Measurements from ENCODE around the gene HOATZ. TPM values are rescaled to one million over a fixed set of nuclear protein-coding genes. Genes with fewer than 3 reads are reported as not detected.

HOATZ gene
- total RNA-seq, 1 experiment from 2014 or later: not detected

GRCh38 chr11:111531136-111531535 lies 16.6 kb downstream of the HOATZ start:
- no peaks in the 10 kb centered on the region for H4K20me1 ChIP-seq (ENCODE audit: insufficient read depth)
- intact Hi-C loops (cut with micrococcal nuclease): no loop called here
- DNase-seq (ENCODE audit: low read depth, low spot score) (no peak), ATAC-seq (no peak)
- POLR2A ChIA-PET: no interaction called here
- no peaks in the 10 kb centered on the region; the same call in 1 of the 2 replicates for H3K27me3 ChIP-seq (ENCODE audit: insufficient read depth, low read length)
- H2AFZ ChIP-seq (ENCODE audit: low read depth, low read length, poor library complexity, severe bottlenecking): peak overlapping the region; percentile 23
- CTCF ChIA-PET: no interaction called here
- H3K27ac ChIP-seq (ENCODE audit: low read depth, low read length): no peak overlapping the region
- H3K9me2 ChIP-seq (ENCODE audit: insufficient read depth): no peaks in the 10 kb centered on the region
- H3K4me3 ChIP-seq (replicated peaks in 1 of 2; ENCODE audit: low read depth in 1 of 2, low read length in 2 of 2): no peak overlapping the region
- H3K9ac ChIP-seq (ENCODE audit: low read length): no peak overlapping the region
- TF ChIP-seq POLR2A (IDR thresholded peaks at IDR 0.05; ENCODE audit: borderline replicate concordance, extremely low read depth, insufficient read depth, insufficient read length) (no peak), ELF1 (IDR thresholded peaks at IDR 0.05; ENCODE audit: borderline replicate concordance, low read depth) (no peak)
- peaks cover 0 to 20% of the 10 kb centered on the region in 2 experiments; a peak in 2 of 4 replicates for H3K4me1 ChIP-seq (ENCODE audit: control insufficient read depth in 1 of 2, insufficient read depth in 2 of 2, low read length in 2 of 2)
- no TSS peak for BruUV-seq (replicated peaks)
- RAD21 ChIA-PET (ENCODE audit: low non-redundant PET in 1 of 2, low total read pairs in 2 of 2, uncharacterized antibody in 2 of 2, unreplicated experiment in 2 of 2): no interaction called here
- H3K9me3 ChIP-seq (ENCODE audit: control insufficient read depth in 1 of 2, insufficient read depth in 1 of 2, low read depth in 1 of 2, low read length in 2 of 2): no peaks in the 10 kb centered on the region
- no peaks in the 10 kb centered on the region for H3K79me2 ChIP-seq (ENCODE audit: insufficient read depth, low read length)
- H3K36me3 ChIP-seq (ENCODE audit: control insufficient read depth in 1 of 2, insufficient read depth in 2 of 2, low read length in 2 of 2): no peaks in the 10 kb centered on the region
- no peak overlapping the region for H3K4me2 ChIP-seq (ENCODE audit: low read length)

GRCh38 chr11:111531687-111532364 lies 17.2 kb downstream of the HOATZ start:
- H3K36me3 ChIP-seq (ENCODE audit: control insufficient read depth in 1 of 2, insufficient read depth in 2 of 2, low read length in 2 of 2): no peaks in the 10 kb centered on the region
- no TSS peak for BruUV-seq (replicated peaks)
- POLR2A ChIA-PET: no interaction called here
- H3K9me2 ChIP-seq (ENCODE audit: insufficient read depth): no peaks in the 10 kb centered on the region
- H3K27ac ChIP-seq (ENCODE audit: low read depth, low read length): no peak overlapping the region
- H3K27me3 ChIP-seq (ENCODE audit: insufficient read depth, low read length): no peaks in the 10 kb centered on the region; the same call in 1 of the 2 replicates
- H3K79me2 ChIP-seq (ENCODE audit: insufficient read depth, low read length): no peaks in the 10 kb centered on the region
- TF ChIP-seq FOSL1 (IDR thresholded peaks at IDR 0.05; ENCODE audit: low read depth): 0 out of 2 replicates have a peak, but pooled peaks have one; percentile 12
- no peak for TF ChIP-seq ZFX (IDR thresholded peaks at IDR 0.05)
- H3K4me2 ChIP-seq (ENCODE audit: low read length): peak overlapping the region; percentile 5; the same call in 1 of the 2 replicates
- peaks cover 0 to 14% of the 10 kb centered on the region in 2 experiments; a peak in 2 of 4 replicates for H3K4me1 ChIP-seq (ENCODE audit: control insufficient read depth in 1 of 2, insufficient read depth in 2 of 2, low read length in 2 of 2)
- H4K20me1 ChIP-seq (ENCODE audit: insufficient read depth): no peaks in the 10 kb centered on the region
- intact Hi-C loops (cut with micrococcal nuclease): no loop called here
- no peak overlapping the region for H3K9ac ChIP-seq (ENCODE audit: low read length)
- ATAC-seq (peak; percentile 73), DNase-seq (ENCODE audit: low read depth, low spot score) (peak; percentile 3)
- no peaks in the 10 kb centered on the region for H3K9me3 ChIP-seq (ENCODE audit: control insufficient read depth in 1 of 2, insufficient read depth in 1 of 2, low read depth in 1 of 2, low read length in 2 of 2)
- CTCF ChIA-PET: no interaction called here
- H2AFZ ChIP-seq (ENCODE audit: low read depth, low read length, poor library complexity, severe bottlenecking): peak overlapping the region; percentile 23
- no peak overlapping the region for H3K4me3 ChIP-seq (replicated peaks in 1 of 2; ENCODE audit: low read depth in 1 of 2, low read length in 2 of 2)
- RAD21 ChIA-PET (ENCODE audit: low non-redundant PET in 1 of 2, low total read pairs in 2 of 2, uncharacterized antibody in 2 of 2, unreplicated experiment in 2 of 2): no interaction called here
